PFSK-1 (cell line): ENCODE results near the gene TRMU.

Experiments
- POLR2AphosphoS5 ChIP-seq: IDR thresholded peaks from 2 replicates; pipeline ENCODE4 v1.6.1; 2012; ENCODE audit warnings: low read depth, mild to moderate bottlenecking, control low read depth, low read length, moderate library complexity
- TF ChIP-seq, protein P1 (sequence below), 2 experiments: IDR thresholded peaks; 2 replicates each; pipeline versions ENCODE4 v1.6.1 to v1.8.0; 2011 to 2012; ENCODE audit warnings: low read depth in 2 of 2, low read length in 2 of 2, control low read depth in 1 of 2, inconsistent platforms in 1 of 2, mild to moderate bottlenecking in 1 of 2, moderate library complexity in 1 of 2; ENCODE audit not compliant: insufficient read depth in 1 of 2

DNA sequence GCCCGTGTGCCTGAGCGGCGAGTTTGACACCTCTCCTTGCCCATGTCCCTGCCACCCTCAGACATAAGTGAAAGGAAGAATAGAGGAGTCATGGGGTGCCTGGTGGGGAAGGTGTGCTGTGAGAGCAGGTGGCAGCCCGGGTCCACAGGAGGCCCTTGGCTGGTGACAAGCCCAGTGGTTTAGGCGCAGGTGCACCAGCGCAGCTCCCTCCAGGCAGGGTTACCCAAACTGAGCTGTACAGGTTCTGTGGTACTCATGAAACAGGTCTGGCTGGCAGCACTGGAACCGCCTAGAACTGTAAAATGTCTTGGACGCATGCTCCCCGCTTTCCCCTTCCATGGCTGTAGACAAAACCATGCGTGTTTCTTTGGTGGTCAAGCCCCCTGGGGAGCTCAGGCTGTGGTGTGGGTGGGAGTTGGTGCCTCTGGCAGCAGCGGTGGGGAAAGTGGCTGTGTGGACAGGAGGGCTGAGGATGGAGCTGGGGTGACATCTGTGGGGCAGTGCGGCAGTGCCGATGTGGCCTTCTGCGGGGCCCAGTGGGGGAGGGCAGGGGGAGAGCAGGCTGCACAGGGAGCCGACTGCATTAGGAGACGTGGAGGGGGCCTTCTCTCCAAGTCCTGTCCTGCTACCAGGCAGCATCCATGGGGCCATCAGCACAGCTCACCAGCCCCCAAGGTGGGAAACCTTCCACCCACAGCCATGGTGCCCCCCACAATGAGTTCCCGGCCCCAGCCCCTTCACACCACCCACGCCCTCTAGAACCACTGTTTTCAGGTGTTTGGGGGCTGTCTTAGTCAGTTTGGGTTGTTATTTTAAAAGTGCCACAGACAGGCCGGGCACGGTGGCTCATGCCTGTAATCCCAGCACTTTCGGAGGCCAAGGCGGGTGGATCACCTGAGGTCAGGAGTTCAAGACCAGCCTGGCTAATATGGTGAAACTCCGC, 44.4 kb upstream of the TRMU start:
- TF ChIP-seq, protein P1, sequence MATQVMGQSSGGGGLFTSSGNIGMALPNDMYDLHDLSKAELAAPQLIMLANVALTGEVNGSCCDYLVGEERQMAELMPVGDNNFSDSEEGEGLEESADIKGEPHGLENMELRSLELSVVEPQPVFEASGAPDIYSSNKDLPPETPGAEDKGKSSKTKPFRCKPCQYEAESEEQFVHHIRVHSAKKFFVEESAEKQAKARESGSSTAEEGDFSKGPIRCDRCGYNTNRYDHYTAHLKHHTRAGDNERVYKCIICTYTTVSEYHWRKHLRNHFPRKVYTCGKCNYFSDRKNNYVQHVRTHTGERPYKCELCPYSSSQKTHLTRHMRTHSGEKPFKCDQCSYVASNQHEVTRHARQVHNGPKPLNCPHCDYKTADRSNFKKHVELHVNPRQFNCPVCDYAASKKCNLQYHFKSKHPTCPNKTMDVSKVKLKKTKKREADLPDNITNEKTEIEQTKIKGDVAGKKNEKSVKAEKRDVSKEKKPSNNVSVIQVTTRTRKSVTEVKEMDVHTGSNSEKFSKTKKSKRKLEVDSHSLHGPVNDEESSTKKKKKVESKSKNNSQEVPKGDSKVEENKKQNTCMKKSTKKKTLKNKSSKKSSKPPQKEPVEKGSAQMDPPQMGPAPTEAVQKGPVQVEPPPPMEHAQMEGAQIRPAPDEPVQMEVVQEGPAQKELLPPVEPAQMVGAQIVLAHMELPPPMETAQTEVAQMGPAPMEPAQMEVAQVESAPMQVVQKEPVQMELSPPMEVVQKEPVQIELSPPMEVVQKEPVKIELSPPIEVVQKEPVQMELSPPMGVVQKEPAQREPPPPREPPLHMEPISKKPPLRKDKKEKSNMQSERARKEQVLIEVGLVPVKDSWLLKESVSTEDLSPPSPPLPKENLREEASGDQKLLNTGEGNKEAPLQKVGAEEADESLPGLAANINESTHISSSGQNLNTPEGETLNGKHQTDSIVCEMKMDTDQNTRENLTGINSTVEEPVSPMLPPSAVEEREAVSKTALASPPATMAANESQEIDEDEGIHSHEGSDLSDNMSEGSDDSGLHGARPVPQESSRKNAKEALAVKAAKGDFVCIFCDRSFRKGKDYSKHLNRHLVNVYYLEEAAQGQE (IDR thresholded peaks at IDR 0.05; ENCODE audit: insufficient read depth in 1 of 2, low read depth in 2 of 2, low read length in 2 of 2): no peak
- no peak for TF ChIP-seq POLR2AphosphoS5
